ENCODE data around the gene SPOCK2. TPM values are rescaled to one million over a fixed set of nuclear protein-coding genes. Genes with fewer than 3 reads are reported as not detected.

The SPOCK2 gene
- total and polyA plus RNA-seq, 2 of the 13 experiments (the other 11 are each of a cell fraction or from before 2014, with no cell fraction given), result 8.6 to 30.6 TPM

- TF ChIP-seq AFF4 (CRISPR knock-in tag; IDR thresholded peaks at IDR 0.05) (no peak), ZNF101 (CRISPR knock-in tag; IDR thresholded peaks at IDR 0.05; ENCODE audit: borderline replicate concordance, low read depth) (no peak), ZNF788 (CRISPR knock-in tag; IDR thresholded peaks at IDR 0.05; ENCODE audit: borderline replicate concordance) (peak; percentile 63; the same call in 1 of the 2 replicates), ZNF34 (CRISPR knock-in tag; IDR thresholded peaks at IDR 0.05; ENCODE audit: borderline replicate concordance) (no peak), MED8 (CRISPR knock-in tag; IDR thresholded peaks at IDR 0.05; ENCODE audit: insufficient replicate concordance) (no peak), CAMTA2 (CRISPR knock-in tag; IDR thresholded peaks at IDR 0.05; ENCODE audit: borderline replicate concordance) (no peak), THRA (CRISPR knock-in tag; IDR thresholded peaks at IDR 0.05; ENCODE audit: borderline replicate concordance) (peak; percentile 89; the same call in 1 of the 2 replicates), NFYC (CRISPR knock-in tag; IDR thresholded peaks at IDR 0.05) (no peak), FOXO1 (CRISPR knock-in tag; IDR thresholded peaks at IDR 0.05) (peak; percentile 98), DZIP1 (CRISPR knock-in tag; IDR thresholded peaks at IDR 0.05) (no peak), ZNF709 (CRISPR knock-in tag; IDR thresholded peaks at IDR 0.05) (no peak), ZNF276 (CRISPR knock-in tag; IDR thresholded peaks at IDR 0.05; ENCODE audit: low read depth) (0 out of 2 replicates have a peak, but pooled peaks have one; percentile 28), MEF2D (CRISPR knock-in tag; IDR thresholded peaks at IDR 0.05) (peak; percentile 41; the same call in 1 of the 2 replicates), ZNF597 (CRISPR knock-in tag; IDR thresholded peaks at IDR 0.05) (no peak), CREB1 (IDR thresholded peaks at IDR 0.05) (no peak), CREB1 (CRISPR knock-in tag; IDR thresholded peaks at IDR 0.05) (peak; percentile 64; the same call in 1 of the 2 replicates), HNRNPK (IDR thresholded peaks at IDR 0.05; ENCODE audit: low read depth, low read length, poor library complexity, severe bottlenecking) (no peak), FIP1L1 (IDR thresholded peaks at IDR 0.05; ENCODE audit: borderline replicate concordance, insufficient read depth, low read depth, low read length) (no peak)
These were observed 49.8 kb downstream of the SPOCK2 start (continued) for GRCh38 chr10:72038458-72039001.

Data from HepG2 (cell line).